Right cardiac atrium (tissue), 5 donors: ENCODE data around the gene CCDC150. TPM values are rescaled to one million over a fixed set of nuclear protein-coding genes. Genes with fewer than 3 reads are reported as not detected.
A peak's percentile ranks its signal among the peaks of the same experiment; 100 is the strongest.

ENCODE experiments used
- ATAC-seq, 2 donors: fragments of 200-7000 bp; cut with Tn5 transposase; one replicate each; pipeline versions ENCODE4 v1.8.0 to v1.9.1; 2020; ENCODE audit warnings: moderate library complexity in 2 of 2, mild to moderate bottlenecking in 1 of 2
- DNase-seq, 3 donors: peaks; one replicate each; pipeline ENCODE4 v3.0.0-alpha.2; 2020
- H3K27ac ChIP-seq: one replicate; pipeline ENCODE4 v1.5.1; 2013; ENCODE audit warnings: mild to moderate bottlenecking, low read length, control low read depth, moderate library complexity
- H3K27me3 ChIP-seq: one replicate; pipeline ENCODE4 v1.6.1; 2013; ENCODE audit not compliant: control insufficient read depth, insufficient read depth
- H3K4me1 ChIP-seq: one replicate; pipeline ENCODE4 v1.6.1; 2013; ENCODE audit warnings: low read length; ENCODE audit not compliant: control insufficient read depth, insufficient read depth
- H3K4me3 ChIP-seq: one replicate; pipeline ENCODE4 v1.5.1; 2013; ENCODE audit warnings: low read length, control low read depth
- H3K9me3 ChIP-seq: one replicate; pipeline ENCODE4 v1.6.1; 2013; ENCODE audit warnings: low read length; ENCODE audit not compliant: control insufficient read depth
- WGBS: extraction: QIAGEN DNeasy Blood & Tissue Kit; methylation state at CpG from one replicate; pipeline ENCODE4 v1.1.7; 2013; 5-methylcytosine and 5-hydroxymethylcytosine counted together
- intact Hi-C, 4 donors: fragments of 100-400 bp; cut with DNase I; formaldehyde crosslinking; loops; one replicate each; pipeline versions ENCODE4 v1.11.0 to v1.14.0; 2022 to 2023
- polyA plus RNA-seq: library from polyadenylated mRNA; stranded (reverse); fragments of 200-250 nt; gene quantifications from one replicate; pipeline ENCODE4 v1.2.3, GENCODE V29; 2013
- total RNA-seq, 4 donors: library from RNA; stranded (reverse); fragmentation: NEBNext Ultra II Directional; extraction: Animal tissue kit (Norgen Biotek cat#: 25700); gene quantifications; one replicate each; pipeline ENCODE4 v1.2.1, GENCODE V29; 2021
- donor health status: healthy with polysubstance abuse.
- donor health status: DM: no; HTN: yes; CAD: no.
- donor health status: DM: no; HTN: no; CAD: no.
- donor health status: DM: no; HTN: yes; CAD: no; lungs with severe emphysema.
- donor health status: DM: yes; HTN: yes; CAD: no.

Gene CCDC150
- total and polyA plus RNA-seq, 5 donors = 0.38 to 1.6 (median 1.3) TPM

DNA sequence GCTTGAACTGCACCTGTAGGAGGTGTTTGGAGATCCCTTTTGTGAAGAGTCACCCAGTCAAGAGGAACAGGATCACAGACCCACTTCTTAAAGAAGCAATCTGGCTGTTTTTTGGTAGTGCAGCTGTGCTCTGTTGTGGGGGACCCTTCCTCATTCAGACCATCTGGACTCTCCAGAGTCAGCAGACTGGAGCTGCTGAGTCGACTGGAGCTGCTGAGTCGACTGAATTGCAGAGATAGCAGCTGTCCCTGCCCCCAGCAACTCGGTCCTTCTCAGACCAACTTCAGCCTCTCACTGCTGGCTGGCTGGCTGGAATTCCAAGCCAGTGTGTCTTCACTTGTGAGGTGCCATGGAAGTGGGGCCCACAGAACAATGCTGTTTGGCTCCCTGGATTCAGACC is 103.2 kb downstream of the CCDC150 start:
- H3K4me3 ChIP-seq = no peak overlapping the region
- no peaks in the 10 kb centered on the region for H3K4me1 ChIP-seq
- H3K27ac ChIP-seq = no peak overlapping the region
- no peak for ATAC-seq
- no peaks in the 10 kb centered on the region for H3K27me3 ChIP-seq
- 46% methylated on average over 3 of the region's 3 CpGs for WGBS
- H3K9me3 ChIP-seq = no peaks in the 10 kb centered on the region
- DNase-seq = no peak
- intact Hi-C loops = no loop called here

- Histone ChIP-seq H3K4me3 (no peak overlapping the region), H3K27ac (no peak overlapping the region), H3K9me3 (no peaks in the 10 kb centered on the region), H3K27me3 (no peaks in the 10 kb centered on the region), H3K4me1 (no peaks in the 10 kb centered on the region)
- peak in 1 of 3 donors; percentile 15 for DNase-seq
- no peak for ATAC-seq
- intact Hi-C loops = no loop called here
- 82% methylated on average over 7 of the region's 7 CpGs for WGBS
Measured at GRCh38 chr2:196743165-196743564, 103.7 kb downstream of the CCDC150 start.

- no peak for DNase-seq
- no peak for ATAC-seq
- no peak overlapping the region for H3K27ac ChIP-seq
- intact Hi-C loops = no loop called here
- H3K4me1 ChIP-seq = no peaks in the 10 kb centered on the region
- no peak overlapping the region for H3K4me3 ChIP-seq
- H3K27me3 ChIP-seq = no peaks in the 10 kb centered on the region
- no peaks in the 10 kb centered on the region for H3K9me3 ChIP-seq
Measured at GRCh38 chr2:196745711-196746110, 106.2 kb downstream of the CCDC150 start.

- ATAC-seq (no peak), DNase-seq (no peak)
- Histone ChIP-seq H3K4me1 (peaks cover 2% of the 10 kb centered on the region), H3K27ac (no peak overlapping the region), H3K4me3 (no peak overlapping the region), H3K9me3 (no peaks in the 10 kb centered on the region), H3K27me3 (no peaks in the 10 kb centered on the region)
- WGBS = 80% methylated on average over 1 of the region's 1 CpG
- intact Hi-C loops = no loop called here
Measured at GRCh38 chr2:196747400-196747799, 107.9 kb downstream of the CCDC150 start.

DNA sequence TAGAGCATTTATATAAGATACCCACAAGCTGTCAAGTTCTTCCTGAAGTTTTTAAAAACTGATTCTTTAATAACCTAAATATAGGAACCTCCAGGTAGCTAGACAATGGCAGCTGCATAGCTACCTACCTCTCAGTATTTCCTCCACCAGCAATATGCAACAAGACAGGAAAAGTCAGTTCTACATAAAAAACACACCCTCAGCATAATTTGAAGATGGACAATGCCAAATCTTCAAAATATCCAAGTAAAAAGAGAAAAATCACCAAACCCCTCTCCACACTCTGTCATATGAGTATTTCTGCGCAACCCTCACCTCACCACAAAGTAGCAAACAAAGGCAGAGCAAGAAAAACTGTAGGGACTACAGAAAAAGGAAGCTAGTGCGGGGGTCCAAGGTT is 108.6 kb downstream of the CCDC150 start:
- Histone ChIP-seq H3K9me3 (no peaks in the 10 kb centered on the region), H3K27me3 (no peaks in the 10 kb centered on the region), H3K27ac (no peak overlapping the region), H3K4me3 (no peak overlapping the region), H3K4me1 (peaks cover 2% of the 10 kb centered on the region)
- no peak for ATAC-seq
- no peak for DNase-seq
- 93% methylated on average over 2 of the region's 2 CpGs for WGBS
- intact Hi-C loops = no loop called here

DNA sequence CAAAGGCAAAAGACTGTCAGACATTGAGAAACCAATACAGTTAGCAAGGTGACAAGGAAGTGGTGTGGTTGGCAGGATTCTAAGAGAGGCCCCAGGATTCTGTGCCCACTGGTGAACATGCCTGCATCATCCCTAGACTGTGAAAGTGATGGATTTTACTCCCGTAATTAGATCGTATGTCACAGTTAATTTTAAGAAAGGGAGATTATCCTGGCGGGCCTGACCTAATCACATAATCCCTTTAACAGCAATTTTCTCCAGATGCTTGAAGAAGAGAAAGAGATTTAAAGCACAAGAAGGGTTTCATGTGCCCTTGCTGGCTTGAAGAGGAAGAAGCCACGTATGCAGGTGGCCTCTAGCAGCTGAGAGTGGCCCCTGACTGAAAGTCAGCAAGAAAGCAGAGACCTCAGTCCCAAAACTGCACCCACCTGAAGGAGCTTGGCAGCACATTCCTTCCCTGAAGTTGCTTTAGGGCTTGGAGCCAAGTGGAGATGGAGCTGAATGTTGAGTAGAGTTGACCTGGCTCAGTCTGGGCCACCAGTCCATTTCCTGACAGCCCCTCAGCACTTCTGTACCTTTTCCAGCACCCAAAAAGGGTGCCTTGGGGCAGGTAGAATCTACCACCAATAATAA is 110.9 kb downstream of the CCDC150 start:
- ATAC-seq = no peak
- 94% methylated on average over 4 of the region's 4 CpGs for WGBS

GRCh38 chr2:196750977-196751631 is 111.6 kb downstream of the CCDC150 start:
- H3K4me3 ChIP-seq = no peak overlapping the region
- 42% methylated on average over 8 of the region's 8 CpGs for WGBS
- no peaks in the 10 kb centered on the region for H3K27me3 ChIP-seq
- no peak overlapping the region for H3K27ac ChIP-seq
- intact Hi-C loops = no loop called here
- H3K4me1 ChIP-seq = peaks cover 2% of the 10 kb centered on the region
- DNase-seq = peak; percentile 49 to 83 (median 71)
- no peaks in the 10 kb centered on the region for H3K9me3 ChIP-seq
- peak; percentile 71 to 81 for ATAC-seq

More for the DNA sequence above, 110.9 kb downstream of the CCDC150 start:
- no peak overlapping the region for H3K27ac ChIP-seq
- peaks cover 2% of the 10 kb centered on the region for H3K4me1 ChIP-seq
- no peaks in the 10 kb centered on the region for H3K9me3 ChIP-seq
- H3K4me3 ChIP-seq = no peak overlapping the region
- intact Hi-C loops = no loop called here
- no peak for DNase-seq
- no peaks in the 10 kb centered on the region for H3K27me3 ChIP-seq

- Histone ChIP-seq H3K27ac (no peak overlapping the region), H3K27me3 (no peaks in the 10 kb centered on the region), H3K4me1 (no peaks in the 10 kb centered on the region), H3K9me3 (no peaks in the 10 kb centered on the region), H3K4me3 (no peak overlapping the region)
- intact Hi-C loops = no loop called here
- WGBS = 53% methylated on average over 3 of the region's 3 CpGs
- DNase-seq = no peak
- peak in 1 of 2 donors; percentile 52 for ATAC-seq
Measured at GRCh38 chr2:196758474-196759377, 119.2 kb downstream of the CCDC150 start.

GRCh38 chr2:196759378-196759706 is 119.8 kb downstream of the CCDC150 start:
- H3K4me1 ChIP-seq = no peaks in the 10 kb centered on the region
- 32% methylated on average over 5 of the region's 5 CpGs for WGBS
- ATAC-seq = peak in 1 of 2 donors; percentile 19
- DNase-seq = no peak
- intact Hi-C loops = no loop called here
- no peak overlapping the region for H3K27ac ChIP-seq
- no peak overlapping the region for H3K4me3 ChIP-seq
- H3K27me3 ChIP-seq = no peaks in the 10 kb centered on the region
- H3K9me3 ChIP-seq = no peaks in the 10 kb centered on the region

- no peak overlapping the region for H3K4me3 ChIP-seq
- DNase-seq = no peak
- intact Hi-C loops = no loop called here
- ATAC-seq = no peak
- no peaks in the 10 kb centered on the region for H3K4me1 ChIP-seq
- no peaks in the 10 kb centered on the region for H3K27me3 ChIP-seq
- WGBS = 87% methylated on average over 1 of the region's 1 CpG
- no peak overlapping the region for H3K27ac ChIP-seq
- H3K9me3 ChIP-seq = no peaks in the 10 kb centered on the region
Measured at GRCh38 chr2:196767101-196767500, 127.6 kb downstream of the CCDC150 start.
